WTC11 (cell line): ENCODE results near the gene LCT. TPM values are rescaled to one million over a fixed set of nuclear protein-coding genes. Genes with fewer than 3 reads are reported as not detected.

Experiments used
- ATAC-seq: fragments of 200-7000 bp; cut with Tn5 transposase; 2 replicates; pipeline ENCODE4 v1.10.0; 2021; ENCODE audit warnings: mild to moderate bottlenecking, moderate library complexity
- CTCF ChIA-PET: fragments of 300-600 bp; sonication (Branson Sonifier 250); formaldehyde crosslinking; loops from one replicate; lab custom pipeline; 2021; ENCODE audit warnings: antibody characterized with exemption; lab: Charles Lee
- POLR2A ChIA-PET: fragments of 350-600 bp; sonication (Branson Sonifier 250); formaldehyde crosslinking; loops from one replicate; lab custom pipeline; 2021; ENCODE audit warnings: antibody characterized with exemption; lab: Charles Lee
- DNase-seq: peaks from one replicate; pipeline ENCODE4 v3.0.0; 2021; ENCODE audit warnings: low spot score
- H3K27ac Mint-ChIP-seq: 2 replicates; pipeline ENCODE4 v1.8.0; 2021; ENCODE audit warnings: mixed read lengths
- H3K27me3 Mint-ChIP-seq: 2 replicates; pipeline ENCODE4 v1.8.0; 2021; ENCODE audit warnings: low read depth, mild to moderate bottlenecking, moderate library complexity, mixed read lengths
- H3K36me3 Mint-ChIP-seq: 2 replicates; pipeline ENCODE4 v1.8.0; 2021; ENCODE audit warnings: mixed read lengths
- H3K4me1 Mint-ChIP-seq: 2 replicates; pipeline ENCODE4 v1.8.0; 2022; ENCODE audit warnings: mixed read lengths
- H3K4me3 Mint-ChIP-seq: 2 replicates; pipeline ENCODE4 v1.8.0; 2021; ENCODE audit warnings: mild to moderate bottlenecking, moderate library complexity, mixed read lengths
- H3K9me3 Mint-ChIP-seq: 2 replicates; pipeline ENCODE4 v1.8.0; 2021; ENCODE audit warnings: mixed read lengths
- ATF1 ChIP-seq: sonication (generic); formaldehyde crosslinking; IDR thresholded peaks from 2 replicates; pipeline ENCODE4 v1.8.1; 2023; ENCODE audit warnings: mild to moderate bottlenecking, moderate library complexity, missing genetic modification reagents
- CBFB ChIP-seq: sonication (generic); formaldehyde crosslinking; IDR thresholded peaks from 2 replicates; pipeline ENCODE4 v1.8.1; 2022; ENCODE audit warnings: mild to moderate bottlenecking, low read depth, missing genetic modification reagents
- ETV6 ChIP-seq: sonication (generic); formaldehyde crosslinking; IDR thresholded peaks from 2 replicates; pipeline ENCODE4 v1.8.1; 2022; ENCODE audit warnings: mild to moderate bottlenecking, missing genetic modification reagents
- NFYB ChIP-seq: sonication (generic); formaldehyde crosslinking; conservative IDR thresholded peaks from 2 replicates; pipeline ENCODE4 v1.8.0; 2022; ENCODE audit warnings: low read depth, missing genetic modification reagents
- SMAD3 ChIP-seq: sonication (generic); formaldehyde crosslinking; IDR thresholded peaks from 2 replicates; pipeline ENCODE4 v1.8.0; 2022; ENCODE audit warnings: missing genetic modification reagents, mild to moderate bottlenecking, borderline replicate concordance
- SOX15 ChIP-seq: fragments of 250-450 bp; sonication (Bioruptor Pico); IDR thresholded peaks from 2 replicates; pipeline ENCODE4 v1.9.0; 2021; ENCODE audit warnings: mild to moderate bottlenecking
- SP1 ChIP-seq: sonication (generic); formaldehyde crosslinking; conservative IDR thresholded peaks from 2 replicates; pipeline ENCODE4 v1.8.1; 2022; ENCODE audit warnings: missing genetic modification reagents
- ZNF423 ChIP-seq: fragments of 250-450 bp; sonication (Bioruptor Pico); IDR thresholded peaks from 2 replicates; pipeline ENCODE4 v2.1.2; 2022; ENCODE audit warnings: mild to moderate bottlenecking, moderate library complexity
- total RNA-seq: library from RNA; stranded (reverse); gene quantifications from 3 replicates; pipeline ENCODE4 v1.2.3, GENCODE V29; 2021
- TF ChIP-seq, protein P1 (sequence below): fragments of 250-450 bp; sonication (Bioruptor Pico); IDR thresholded peaks from 2 replicates; pipeline ENCODE4 v2.1.2; 2022; ENCODE audit warnings: mild to moderate bottlenecking, moderate library complexity
- TF ChIP-seq, protein P2 (sequence below): sonication (generic); formaldehyde crosslinking; IDR thresholded peaks from 2 replicates; pipeline ENCODE4 v1.8.0; 2023; ENCODE audit warnings: mild to moderate bottlenecking, missing genetic modification reagents
- TF ChIP-seq, protein P3 (sequence below): sonication (generic); formaldehyde crosslinking; IDR thresholded peaks from 2 replicates; pipeline ENCODE4 v1.8.0; 2022; ENCODE audit warnings: mild to moderate bottlenecking, missing genetic modification reagents
- TF ChIP-seq, protein P4 (sequence below): sonication (generic); formaldehyde crosslinking; IDR thresholded peaks from 2 replicates; pipeline ENCODE4 v1.8.0; 2022; ENCODE audit warnings: mild to moderate bottlenecking, missing genetic modification reagents
- TF ChIP-seq, protein P5 (sequence below): sonication (generic); formaldehyde crosslinking; IDR thresholded peaks from 2 replicates; pipeline ENCODE4 v1.8.0; 2023; ENCODE audit warnings: missing genetic modification reagents, mild to moderate bottlenecking, borderline replicate concordance
- TF ChIP-seq, protein P6 (sequence below): sonication (generic); formaldehyde crosslinking; IDR thresholded peaks from 2 replicates; pipeline ENCODE4 v1.8.1; 2022; ENCODE audit warnings: low read depth, missing genetic modification reagents, borderline replicate concordance
- TF ChIP-seq, protein P7 (sequence below): fragments of 250-450 bp; sonication (Bioruptor Pico); IDR thresholded peaks from 2 replicates; pipeline ENCODE4 v1.9.0; 2021; ENCODE audit warnings: mild to moderate bottlenecking
- TF ChIP-seq, protein P8 (sequence below): sonication (generic); formaldehyde crosslinking; IDR thresholded peaks from 2 replicates; pipeline ENCODE4 v1.8.1; 2023; ENCODE audit warnings: mild to moderate bottlenecking, missing genetic modification reagents, borderline replicate concordance

The LCT gene
- total RNA-seq, 1 experiment from 2014 or later: 0.02 TPM

DNA sequence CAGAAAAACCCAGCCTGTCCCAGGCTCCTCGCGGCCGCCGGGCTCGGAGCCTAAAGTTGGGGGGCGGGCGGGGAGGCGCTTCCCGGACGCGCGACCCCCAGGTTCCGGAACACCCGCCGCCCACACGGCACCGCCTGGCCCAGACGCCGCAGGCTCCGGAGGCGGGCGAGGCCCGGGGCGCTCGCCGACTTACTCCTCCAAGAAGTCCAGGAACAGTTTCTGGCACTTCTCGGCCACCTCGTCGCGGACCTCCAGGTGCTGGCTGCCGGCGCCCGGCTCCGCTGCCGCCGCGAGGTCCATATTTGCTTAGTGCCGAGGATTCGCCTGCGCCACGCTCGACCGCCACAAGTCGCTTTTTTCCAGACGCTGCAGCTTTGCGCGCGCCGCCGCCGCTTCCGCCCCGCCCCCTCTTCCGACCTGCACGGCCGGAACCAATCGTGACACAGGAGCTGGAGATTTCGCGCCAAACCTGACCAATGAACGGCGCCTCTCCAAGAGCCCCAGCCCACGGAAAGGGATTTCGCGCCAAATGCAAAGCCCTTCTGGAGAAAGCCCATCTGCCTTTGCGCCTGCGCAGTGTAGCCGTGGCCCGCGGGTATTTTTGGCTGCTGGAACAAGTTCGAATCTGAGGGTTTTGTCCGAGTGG lies 39.2 kb upstream of the LCT start, which contains the start of gene MCM6:
Gene MCM6 (minus strand): TSS at position 378 of the 646 bp plus-strand sequence. CDS start 78 bp downstream, at position 300.
- DNase-seq: peak; percentile 98
- H3K4me3 Mint-ChIP-seq: peak within 1 kb of the TSS; percentile 90
- H3K27me3 Mint-ChIP-seq: peaks cover 4% of the 10 kb centered on the region; the same call in 1 of the 2 replicates
- H3K9me3 Mint-ChIP-seq: no peaks in the 10 kb centered on the region
- peaks cover 29% of the 10 kb centered on the region for H3K4me1 Mint-ChIP-seq
- peak within 1 kb of the TSS; percentile 94 for H3K27ac Mint-ChIP-seq
- H3K36me3 Mint-ChIP-seq: peaks cover 19% of the 10 kb centered on the region
- peak; percentile 91 for ATAC-seq
- ChIA-PET POLR2A (interaction anchor here (0.6 to 0.8 kb wide), 2 partner anchors 17 to 27 kb away, joined by 3 read pairs; no protein-coding TSS in a partner anchor), CTCF (interaction anchor here (0.6 to 1.9 kb wide), 4 partner anchors 78 to 508 kb away, joined by 3 to 11 read pairs (median 4); no protein-coding TSS in a partner anchor)
- TF ChIP-seq NFYB (CRISPR knock-in tag) (peak; percentile 81), ATF1 (CRISPR knock-in tag) (0 out of 2 replicates have a peak, but pooled peaks have one; percentile 76), ETV6 (CRISPR knock-in tag) (peak; percentile 98), SOX15 (CRISPR knock-in tag) (no peak), ZNF423 (CRISPR knock-in tag) (no peak), SP1 (CRISPR knock-in tag) (peak; percentile 97), CBFB (peak; percentile 96), SMAD3 (CRISPR knock-in tag) (peak; percentile 99)
- TF ChIP-seq, protein P1, sequence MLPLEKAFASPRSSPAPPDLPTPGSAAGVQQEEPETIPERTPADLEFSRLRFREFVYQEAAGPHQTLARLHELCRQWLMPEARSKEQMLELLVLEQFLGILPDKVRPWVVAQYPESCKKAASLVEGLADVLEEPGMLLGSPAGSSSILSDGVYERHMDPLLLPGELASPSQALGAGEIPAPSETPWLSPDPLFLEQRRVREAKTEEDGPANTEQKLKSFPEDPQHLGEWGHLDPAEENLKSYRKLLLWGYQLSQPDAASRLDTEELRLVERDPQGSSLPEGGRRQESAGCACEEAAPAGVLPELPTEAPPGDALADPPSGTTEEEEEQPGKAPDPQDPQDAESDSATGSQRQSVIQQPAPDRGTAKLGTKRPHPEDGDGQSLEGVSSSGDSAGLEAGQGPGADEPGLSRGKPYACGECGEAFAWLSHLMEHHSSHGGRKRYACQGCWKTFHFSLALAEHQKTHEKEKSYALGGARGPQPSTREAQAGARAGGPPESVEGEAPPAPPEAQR (CRISPR knock-in tag): no peak
- TF ChIP-seq, protein P2, sequence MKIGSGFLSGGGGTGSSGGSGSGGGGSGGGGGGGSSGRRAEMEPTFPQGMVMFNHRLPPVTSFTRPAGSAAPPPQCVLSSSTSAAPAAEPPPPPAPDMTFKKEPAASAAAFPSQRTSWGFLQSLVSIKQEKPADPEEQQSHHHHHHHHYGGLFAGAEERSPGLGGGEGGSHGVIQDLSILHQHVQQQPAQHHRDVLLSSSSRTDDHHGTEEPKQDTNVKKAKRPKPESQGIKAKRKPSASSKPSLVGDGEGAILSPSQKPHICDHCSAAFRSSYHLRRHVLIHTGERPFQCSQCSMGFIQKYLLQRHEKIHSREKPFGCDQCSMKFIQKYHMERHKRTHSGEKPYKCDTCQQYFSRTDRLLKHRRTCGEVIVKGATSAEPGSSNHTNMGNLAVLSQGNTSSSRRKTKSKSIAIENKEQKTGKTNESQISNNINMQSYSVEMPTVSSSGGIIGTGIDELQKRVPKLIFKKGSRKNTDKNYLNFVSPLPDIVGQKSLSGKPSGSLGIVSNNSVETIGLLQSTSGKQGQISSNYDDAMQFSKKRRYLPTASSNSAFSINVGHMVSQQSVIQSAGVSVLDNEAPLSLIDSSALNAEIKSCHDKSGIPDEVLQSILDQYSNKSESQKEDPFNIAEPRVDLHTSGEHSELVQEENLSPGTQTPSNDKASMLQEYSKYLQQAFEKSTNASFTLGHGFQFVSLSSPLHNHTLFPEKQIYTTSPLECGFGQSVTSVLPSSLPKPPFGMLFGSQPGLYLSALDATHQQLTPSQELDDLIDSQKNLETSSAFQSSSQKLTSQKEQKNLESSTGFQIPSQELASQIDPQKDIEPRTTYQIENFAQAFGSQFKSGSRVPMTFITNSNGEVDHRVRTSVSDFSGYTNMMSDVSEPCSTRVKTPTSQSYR (CRISPR knock-in tag): peak; percentile 93; the same call in 1 of the 2 replicates
- TF ChIP-seq, protein P3, sequence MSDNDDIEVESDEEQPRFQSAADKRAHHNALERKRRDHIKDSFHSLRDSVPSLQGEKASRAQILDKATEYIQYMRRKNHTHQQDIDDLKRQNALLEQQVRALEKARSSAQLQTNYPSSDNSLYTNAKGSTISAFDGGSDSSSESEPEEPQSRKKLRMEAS (CRISPR knock-in tag): peak; percentile 93
- TF ChIP-seq, protein P4, sequence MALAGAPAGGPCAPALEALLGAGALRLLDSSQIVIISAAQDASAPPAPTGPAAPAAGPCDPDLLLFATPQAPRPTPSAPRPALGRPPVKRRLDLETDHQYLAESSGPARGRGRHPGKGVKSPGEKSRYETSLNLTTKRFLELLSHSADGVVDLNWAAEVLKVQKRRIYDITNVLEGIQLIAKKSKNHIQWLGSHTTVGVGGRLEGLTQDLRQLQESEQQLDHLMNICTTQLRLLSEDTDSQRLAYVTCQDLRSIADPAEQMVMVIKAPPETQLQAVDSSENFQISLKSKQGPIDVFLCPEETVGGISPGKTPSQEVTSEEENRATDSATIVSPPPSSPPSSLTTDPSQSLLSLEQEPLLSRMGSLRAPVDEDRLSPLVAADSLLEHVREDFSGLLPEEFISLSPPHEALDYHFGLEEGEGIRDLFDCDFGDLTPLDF: peak; percentile 93
- TF ChIP-seq, protein P5, sequence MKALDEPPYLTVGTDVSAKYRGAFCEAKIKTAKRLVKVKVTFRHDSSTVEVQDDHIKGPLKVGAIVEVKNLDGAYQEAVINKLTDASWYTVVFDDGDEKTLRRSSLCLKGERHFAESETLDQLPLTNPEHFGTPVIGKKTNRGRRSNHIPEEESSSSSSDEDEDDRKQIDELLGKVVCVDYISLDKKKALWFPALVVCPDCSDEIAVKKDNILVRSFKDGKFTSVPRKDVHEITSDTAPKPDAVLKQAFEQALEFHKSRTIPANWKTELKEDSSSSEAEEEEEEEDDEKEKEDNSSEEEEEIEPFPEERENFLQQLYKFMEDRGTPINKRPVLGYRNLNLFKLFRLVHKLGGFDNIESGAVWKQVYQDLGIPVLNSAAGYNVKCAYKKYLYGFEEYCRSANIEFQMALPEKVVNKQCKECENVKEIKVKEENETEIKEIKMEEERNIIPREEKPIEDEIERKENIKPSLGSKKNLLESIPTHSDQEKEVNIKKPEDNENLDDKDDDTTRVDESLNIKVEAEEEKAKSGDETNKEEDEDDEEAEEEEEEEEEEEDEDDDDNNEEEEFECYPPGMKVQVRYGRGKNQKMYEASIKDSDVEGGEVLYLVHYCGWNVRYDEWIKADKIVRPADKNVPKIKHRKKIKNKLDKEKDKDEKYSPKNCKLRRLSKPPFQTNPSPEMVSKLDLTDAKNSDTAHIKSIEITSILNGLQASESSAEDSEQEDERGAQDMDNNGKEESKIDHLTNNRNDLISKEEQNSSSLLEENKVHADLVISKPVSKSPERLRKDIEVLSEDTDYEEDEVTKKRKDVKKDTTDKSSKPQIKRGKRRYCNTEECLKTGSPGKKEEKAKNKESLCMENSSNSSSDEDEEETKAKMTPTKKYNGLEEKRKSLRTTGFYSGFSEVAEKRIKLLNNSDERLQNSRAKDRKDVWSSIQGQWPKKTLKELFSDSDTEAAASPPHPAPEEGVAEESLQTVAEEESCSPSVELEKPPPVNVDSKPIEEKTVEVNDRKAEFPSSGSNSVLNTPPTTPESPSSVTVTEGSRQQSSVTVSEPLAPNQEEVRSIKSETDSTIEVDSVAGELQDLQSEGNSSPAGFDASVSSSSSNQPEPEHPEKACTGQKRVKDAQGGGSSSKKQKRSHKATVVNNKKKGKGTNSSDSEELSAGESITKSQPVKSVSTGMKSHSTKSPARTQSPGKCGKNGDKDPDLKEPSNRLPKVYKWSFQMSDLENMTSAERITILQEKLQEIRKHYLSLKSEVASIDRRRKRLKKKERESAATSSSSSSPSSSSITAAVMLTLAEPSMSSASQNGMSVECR (CRISPR knock-in tag): peak; percentile 98
- TF ChIP-seq, protein P6, sequence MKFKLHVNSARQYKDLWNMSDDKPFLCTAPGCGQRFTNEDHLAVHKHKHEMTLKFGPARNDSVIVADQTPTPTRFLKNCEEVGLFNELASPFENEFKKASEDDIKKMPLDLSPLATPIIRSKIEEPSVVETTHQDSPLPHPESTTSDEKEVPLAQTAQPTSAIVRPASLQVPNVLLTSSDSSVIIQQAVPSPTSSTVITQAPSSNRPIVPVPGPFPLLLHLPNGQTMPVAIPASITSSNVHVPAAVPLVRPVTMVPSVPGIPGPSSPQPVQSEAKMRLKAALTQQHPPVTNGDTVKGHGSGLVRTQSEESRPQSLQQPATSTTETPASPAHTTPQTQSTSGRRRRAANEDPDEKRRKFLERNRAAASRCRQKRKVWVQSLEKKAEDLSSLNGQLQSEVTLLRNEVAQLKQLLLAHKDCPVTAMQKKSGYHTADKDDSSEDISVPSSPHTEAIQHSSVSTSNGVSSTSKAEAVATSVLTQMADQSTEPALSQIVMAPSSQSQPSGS: peak; percentile 76; the same call in 1 of the 2 replicates
- TF ChIP-seq, protein P7, sequence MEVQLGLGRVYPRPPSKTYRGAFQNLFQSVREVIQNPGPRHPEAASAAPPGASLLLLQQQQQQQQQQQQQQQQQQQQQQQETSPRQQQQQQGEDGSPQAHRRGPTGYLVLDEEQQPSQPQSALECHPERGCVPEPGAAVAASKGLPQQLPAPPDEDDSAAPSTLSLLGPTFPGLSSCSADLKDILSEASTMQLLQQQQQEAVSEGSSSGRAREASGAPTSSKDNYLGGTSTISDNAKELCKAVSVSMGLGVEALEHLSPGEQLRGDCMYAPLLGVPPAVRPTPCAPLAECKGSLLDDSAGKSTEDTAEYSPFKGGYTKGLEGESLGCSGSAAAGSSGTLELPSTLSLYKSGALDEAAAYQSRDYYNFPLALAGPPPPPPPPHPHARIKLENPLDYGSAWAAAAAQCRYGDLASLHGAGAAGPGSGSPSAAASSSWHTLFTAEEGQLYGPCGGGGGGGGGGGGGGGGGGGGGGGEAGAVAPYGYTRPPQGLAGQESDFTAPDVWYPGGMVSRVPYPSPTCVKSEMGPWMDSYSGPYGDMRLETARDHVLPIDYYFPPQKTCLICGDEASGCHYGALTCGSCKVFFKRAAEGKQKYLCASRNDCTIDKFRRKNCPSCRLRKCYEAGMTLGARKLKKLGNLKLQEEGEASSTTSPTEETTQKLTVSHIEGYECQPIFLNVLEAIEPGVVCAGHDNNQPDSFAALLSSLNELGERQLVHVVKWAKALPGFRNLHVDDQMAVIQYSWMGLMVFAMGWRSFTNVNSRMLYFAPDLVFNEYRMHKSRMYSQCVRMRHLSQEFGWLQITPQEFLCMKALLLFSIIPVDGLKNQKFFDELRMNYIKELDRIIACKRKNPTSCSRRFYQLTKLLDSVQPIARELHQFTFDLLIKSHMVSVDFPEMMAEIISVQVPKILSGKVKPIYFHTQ (CRISPR knock-in tag): no peak
- TF ChIP-seq, protein P8, sequence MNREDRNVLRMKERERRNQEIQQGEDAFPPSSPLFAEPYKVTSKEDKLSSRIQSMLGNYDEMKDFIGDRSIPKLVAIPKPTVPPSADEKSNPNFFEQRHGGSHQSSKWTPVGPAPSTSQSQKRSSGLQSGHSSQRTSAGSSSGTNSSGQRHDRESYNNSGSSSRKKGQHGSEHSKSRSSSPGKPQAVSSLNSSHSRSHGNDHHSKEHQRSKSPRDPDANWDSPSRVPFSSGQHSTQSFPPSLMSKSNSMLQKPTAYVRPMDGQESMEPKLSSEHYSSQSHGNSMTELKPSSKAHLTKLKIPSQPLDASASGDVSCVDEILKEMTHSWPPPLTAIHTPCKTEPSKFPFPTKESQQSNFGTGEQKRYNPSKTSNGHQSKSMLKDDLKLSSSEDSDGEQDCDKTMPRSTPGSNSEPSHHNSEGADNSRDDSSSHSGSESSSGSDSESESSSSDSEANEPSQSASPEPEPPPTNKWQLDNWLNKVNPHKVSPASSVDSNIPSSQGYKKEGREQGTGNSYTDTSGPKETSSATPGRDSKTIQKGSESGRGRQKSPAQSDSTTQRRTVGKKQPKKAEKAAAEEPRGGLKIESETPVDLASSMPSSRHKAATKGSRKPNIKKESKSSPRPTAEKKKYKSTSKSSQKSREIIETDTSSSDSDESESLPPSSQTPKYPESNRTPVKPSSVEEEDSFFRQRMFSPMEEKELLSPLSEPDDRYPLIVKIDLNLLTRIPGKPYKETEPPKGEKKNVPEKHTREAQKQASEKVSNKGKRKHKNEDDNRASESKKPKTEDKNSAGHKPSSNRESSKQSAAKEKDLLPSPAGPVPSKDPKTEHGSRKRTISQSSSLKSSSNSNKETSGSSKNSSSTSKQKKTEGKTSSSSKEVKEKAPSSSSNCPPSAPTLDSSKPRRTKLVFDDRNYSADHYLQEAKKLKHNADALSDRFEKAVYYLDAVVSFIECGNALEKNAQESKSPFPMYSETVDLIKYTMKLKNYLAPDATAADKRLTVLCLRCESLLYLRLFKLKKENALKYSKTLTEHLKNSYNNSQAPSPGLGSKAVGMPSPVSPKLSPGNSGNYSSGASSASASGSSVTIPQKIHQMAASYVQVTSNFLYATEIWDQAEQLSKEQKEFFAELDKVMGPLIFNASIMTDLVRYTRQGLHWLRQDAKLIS (CRISPR knock-in tag): peak; percentile 93
